K562 (cell line): ENCODE data around the gene IL23A. TPM values are rescaled to one million over a fixed set of nuclear protein-coding genes. Genes with fewer than 3 reads are reported as not detected.

Experiments used
- DMBX1 ChIP-seq: fragments of 250-450 bp; sonication (Bioruptor Pico); IDR thresholded peaks from 2 replicates; pipeline ENCODE4 v1.8.0; 2022; ENCODE audit warnings: inconsistent platforms, mild to moderate bottlenecking, moderate library complexity, borderline replicate concordance
- EWSR1 ChIP-seq: fragments of 450-650 bp; IDR thresholded peaks from 2 replicates; pipeline ENCODE4 v1.6.1; 2018; ENCODE audit warnings: borderline replicate concordance, mild to moderate bottlenecking, low read depth, moderate library complexity; ENCODE audit not compliant: partially characterized antibody
- GATA2 ChIP-seq: sonication (generic); formaldehyde crosslinking; IDR thresholded peaks from 2 replicates; pipeline ENCODE4 v1.4.0; 2020; ENCODE audit warnings: mild to moderate bottlenecking, missing genetic modification reagents
- HNRNPH1 ChIP-seq: fragments of 200-400 bp; formaldehyde crosslinking; optimal IDR thresholded peaks from 2 replicates; pipeline ENCODE3; 2017; ENCODE audit warnings: low read depth, mild to moderate bottlenecking, low read length, moderate library complexity
- ILK ChIP-seq: fragments of 450-650 bp; IDR thresholded peaks from 2 replicates; pipeline ENCODE4 v1.6.1; 2016; ENCODE audit warnings: missing genetic modification characterization, low read depth, mild to moderate bottlenecking, missing compliant biosample characterization, moderate library complexity, borderline replicate concordance
- MCM5 ChIP-seq: fragments of 450-650 bp; IDR thresholded peaks from 2 replicates; pipeline ENCODE4 v1.6.1; 2016; ENCODE audit warnings: low read depth
- NRF1 ChIP-seq, 2 experiments: fragments of 450-650 bp; IDR thresholded peaks in 1 of 2; conservative IDR thresholded peaks in 1 of 2; 2 replicates each; pipeline ENCODE4 v1.6.1; 2014; ENCODE audit warnings: mild to moderate bottlenecking in 2 of 2
- PHF8 ChIP-seq: fragments of 200-600 bp; sonication (generic); IDR thresholded peaks from 2 replicates; pipeline ENCODE4 v1.6.1; 2012; ENCODE audit warnings: mixed run types, mild to moderate bottlenecking, inconsistent platforms, low read length, moderate library complexity, borderline replicate concordance
- POLR3A ChIP-seq: IDR thresholded peaks from 2 replicates; pipeline ENCODE4 v1.6.1; 2011; ENCODE audit warnings: borderline replicate concordance, mild to moderate bottlenecking, moderate library complexity; ENCODE audit not compliant: insufficient read length, insufficient read depth; ENCODE audit errors: extremely low read depth
- SMAD2 ChIP-seq: fragments of 150-350 bp; IDR thresholded peaks from 2 replicates; pipeline ENCODE4 v1.6.1; 2014; ENCODE audit warnings: low read depth, mild to moderate bottlenecking, low read length
- SMARCB1 ChIP-seq: IDR thresholded peaks from 2 replicates; pipeline ENCODE4 v1.6.1; 2011; ENCODE audit warnings: improper control_type of control experiment, low read depth; ENCODE audit not compliant: insufficient read length
- SRSF7 ChIP-seq: fragments of 200-400 bp; formaldehyde crosslinking; optimal IDR thresholded peaks from 2 replicates; pipeline ENCODE3; 2017; ENCODE audit warnings: mild to moderate bottlenecking, low read depth, low read length
- STAT6 ChIP-seq: sonication (generic); formaldehyde crosslinking; IDR thresholded peaks from 2 replicates; pipeline ENCODE4 v1.8.1; 2023; ENCODE audit warnings: mild to moderate bottlenecking, missing genetic modification reagents
- TRIM28 ChIP-seq: fragments of 450-650 bp; IDR thresholded peaks from 2 replicates; pipeline ENCODE4 v1.6.1; 2017
- YBX1 ChIP-seq: fragments of 450-650 bp; IDR thresholded peaks from 2 replicates; pipeline ENCODE4 v1.7.1; 2016; ENCODE audit warnings: mild to moderate bottlenecking
- ZBTB1 ChIP-seq: sonication (generic); formaldehyde crosslinking; IDR thresholded peaks from 2 replicates; pipeline ENCODE4 v1.8.1; 2023; ENCODE audit warnings: missing genetic modification reagents, low read depth, mild to moderate bottlenecking, borderline replicate concordance
- ZEB2 ChIP-seq: fragments of 450-650 bp; IDR thresholded peaks from 2 replicates; pipeline ENCODE4 v1.6.1; 2016
- ZNF282 ChIP-seq: sonication (generic); formaldehyde crosslinking; IDR thresholded peaks from 2 replicates; pipeline ENCODE4 v1.8.1; 2023; ENCODE audit warnings: missing genetic modification reagents
- ZNF384 ChIP-seq: IDR thresholded peaks from 2 replicates; pipeline ENCODE4 v1.6.1; 2012; ENCODE audit warnings: low read depth, low read length, improper control_type of control experiment
- ZNF668 ChIP-seq: fragments of 250-450 bp; sonication (Bioruptor Pico); IDR thresholded peaks from 2 replicates; pipeline ENCODE4 v1.8.0; 2022; ENCODE audit warnings: mild to moderate bottlenecking, inconsistent platforms
- polyA plus RNA-seq, 8 experiments: library from polyadenylated mRNA; depleted of rRNA in 4 of 8; stranded (reverse) in 5 of 8; unstranded in 3 of 8; fragments of >200 nt; fragmentation: Nextera tagmentation in 2 of 8; fragmentation: Illumina TruSeq in 1 of 8; extraction: Ambion mirVana in 2 of 8; extraction: Trizol in 1 of 8; gene quantifications; 2 replicates each; pipeline versions ENCODE4 v1.2.1 to v1.2.3, GENCODE V29; 2011 to 2014; ENCODE audit warnings: inconsistent platforms in 1 of 8, missing spikeins in 1 of 8
- total RNA-seq, 7 experiments: library from RNA; depleted of rRNA in 6 of 7; stranded (reverse); fragments of >200 nt in 6 of 7; fragmentation: Illumina TruSeq in 2 of 7; extraction: Trizol in 2 of 7; gene quantifications; 2 replicates each; pipeline versions ENCODE4 v1.2.1 to v1.2.3, GENCODE V29; 2011 to 2021; ENCODE audit warnings: low replicate concordance in 1 of 7
- TF ChIP-seq, protein P1 (sequence below), 3 experiments: IDR thresholded peaks in 2 of 3; conservative IDR thresholded peaks in 1 of 3; 2 replicates each; pipeline ENCODE4 v1.5.1; 2011 to 2012; ENCODE audit warnings: low read length in 3 of 3, mild to moderate bottlenecking in 3 of 3, control low read depth in 2 of 3, improper control_type of control experiment in 1 of 3, inconsistent platforms in 1 of 3, low read depth in 1 of 3, mixed read lengths in 1 of 3, moderate library complexity in 1 of 3; ENCODE audit not compliant: insufficient read depth in 2 of 3
- TF ChIP-seq, protein P2 (sequence below): fragments of 250-450 bp; sonication (Bioruptor Pico); IDR thresholded peaks from 2 replicates; pipeline ENCODE4 v1.8.0; 2021; ENCODE audit warnings: moderate library complexity, mild to moderate bottlenecking, inconsistent platforms

The IL23A gene
- total and polyA plus RNA-seq, 9 of the 15 experiments (the other 6 are each of a cell fraction or from before 2014, with no cell fraction given), result 4.4 to 37.2 (median 9.6) TPM

DNA sequence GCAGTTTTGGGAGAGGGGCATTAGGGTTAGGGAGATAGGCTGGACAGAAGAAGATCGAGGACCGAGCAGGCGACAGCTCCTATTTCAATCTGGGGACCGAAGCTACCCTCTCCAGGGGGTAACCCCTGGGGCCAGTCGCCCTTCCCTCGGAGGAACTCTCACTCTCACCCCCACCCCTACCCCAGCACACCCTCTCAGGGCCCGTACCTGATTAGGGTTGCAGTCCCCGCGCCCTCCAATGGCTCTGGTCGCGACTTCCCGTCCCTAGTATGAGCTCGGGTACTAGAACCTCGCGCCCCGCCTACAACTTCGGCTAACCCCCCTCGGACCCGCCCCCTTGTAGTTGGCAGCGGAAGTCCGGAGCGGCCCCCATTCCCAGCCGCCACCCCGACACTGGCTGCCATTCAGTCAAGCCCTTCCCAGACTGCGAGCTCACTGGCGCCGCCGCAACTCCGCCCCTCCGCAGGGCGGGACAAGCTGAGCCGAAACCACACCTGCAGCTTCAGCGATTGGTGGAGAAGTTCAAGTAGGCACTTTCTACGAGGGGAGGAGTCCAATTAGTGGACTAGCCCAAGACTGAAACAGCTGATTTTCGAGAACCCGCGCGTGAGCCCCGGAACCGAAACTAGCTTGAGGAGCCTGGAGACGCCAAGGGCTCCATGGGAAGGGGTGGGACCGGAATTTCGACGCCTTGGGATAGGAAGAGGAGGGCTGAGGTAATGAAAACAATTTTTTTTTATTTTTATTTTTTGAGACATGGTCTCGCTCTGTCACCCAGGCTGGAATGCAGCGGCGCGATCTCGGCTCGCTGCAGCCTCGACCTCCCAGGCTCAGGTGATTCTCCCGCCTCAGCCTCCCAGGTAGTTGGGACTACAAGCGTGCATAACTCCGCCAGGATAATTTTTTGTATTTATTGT is 21.4 kb downstream of the IL23A start, which contains the start of gene STAT2 (continued):
- TF ChIP-seq ZBTB1 (CRISPR knock-in tag), result no peak
- no peak for TF ChIP-seq ILK
- no peak for TF ChIP-seq EWSR1
- no peak for TF ChIP-seq TRIM28
- peak; percentile 65; the same call in 1 of the 2 replicates for TF ChIP-seq PHF8
- TF ChIP-seq, protein P1, sequence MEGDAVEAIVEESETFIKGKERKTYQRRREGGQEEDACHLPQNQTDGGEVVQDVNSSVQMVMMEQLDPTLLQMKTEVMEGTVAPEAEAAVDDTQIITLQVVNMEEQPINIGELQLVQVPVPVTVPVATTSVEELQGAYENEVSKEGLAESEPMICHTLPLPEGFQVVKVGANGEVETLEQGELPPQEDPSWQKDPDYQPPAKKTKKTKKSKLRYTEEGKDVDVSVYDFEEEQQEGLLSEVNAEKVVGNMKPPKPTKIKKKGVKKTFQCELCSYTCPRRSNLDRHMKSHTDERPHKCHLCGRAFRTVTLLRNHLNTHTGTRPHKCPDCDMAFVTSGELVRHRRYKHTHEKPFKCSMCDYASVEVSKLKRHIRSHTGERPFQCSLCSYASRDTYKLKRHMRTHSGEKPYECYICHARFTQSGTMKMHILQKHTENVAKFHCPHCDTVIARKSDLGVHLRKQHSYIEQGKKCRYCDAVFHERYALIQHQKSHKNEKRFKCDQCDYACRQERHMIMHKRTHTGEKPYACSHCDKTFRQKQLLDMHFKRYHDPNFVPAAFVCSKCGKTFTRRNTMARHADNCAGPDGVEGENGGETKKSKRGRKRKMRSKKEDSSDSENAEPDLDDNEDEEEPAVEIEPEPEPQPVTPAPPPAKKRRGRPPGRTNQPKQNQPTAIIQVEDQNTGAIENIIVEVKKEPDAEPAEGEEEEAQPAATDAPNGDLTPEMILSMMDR (IDR thresholded peaks at IDR 0.05 in 2 of 3, conservative IDR thresholded peaks at IDR 0.05 in 1 of 3; ENCODE audit: insufficient read depth in 2 of 3, low read depth in 1 of 3, low read length in 3 of 3), result peak in 1 of 3 experiments; percentile 19; a peak in 1 of 6 replicates
- no peak for TF ChIP-seq DMBX1 (CRISPR knock-in tag)
- TF ChIP-seq ZNF384, result peak; percentile 78
- no peak for TF ChIP-seq YBX1
- no peak for TF ChIP-seq ZNF282 (CRISPR knock-in tag)
- no peak; the same call in 1 of the 2 replicates for TF ChIP-seq ZEB2
- no peak for TF ChIP-seq ZNF668
- TF ChIP-seq HNRNPH1, result no peak
- no peak for TF ChIP-seq SMARCB1
- TF ChIP-seq, protein P2, sequence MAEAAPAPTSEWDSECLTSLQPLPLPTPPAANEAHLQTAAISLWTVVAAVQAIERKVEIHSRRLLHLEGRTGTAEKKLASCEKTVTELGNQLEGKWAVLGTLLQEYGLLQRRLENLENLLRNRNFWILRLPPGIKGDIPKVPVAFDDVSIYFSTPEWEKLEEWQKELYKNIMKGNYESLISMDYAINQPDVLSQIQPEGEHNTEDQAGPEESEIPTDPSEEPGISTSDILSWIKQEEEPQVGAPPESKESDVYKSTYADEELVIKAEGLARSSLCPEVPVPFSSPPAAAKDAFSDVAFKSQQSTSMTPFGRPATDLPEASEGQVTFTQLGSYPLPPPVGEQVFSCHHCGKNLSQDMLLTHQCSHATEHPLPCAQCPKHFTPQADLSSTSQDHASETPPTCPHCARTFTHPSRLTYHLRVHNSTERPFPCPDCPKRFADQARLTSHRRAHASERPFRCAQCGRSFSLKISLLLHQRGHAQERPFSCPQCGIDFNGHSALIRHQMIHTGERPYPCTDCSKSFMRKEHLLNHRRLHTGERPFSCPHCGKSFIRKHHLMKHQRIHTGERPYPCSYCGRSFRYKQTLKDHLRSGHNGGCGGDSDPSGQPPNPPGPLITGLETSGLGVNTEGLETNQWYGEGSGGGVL (CRISPR knock-in tag), result no peak
- TF ChIP-seq GATA2 (CRISPR knock-in tag), result no peak
- no peak for TF ChIP-seq SMAD2
- no peak for TF ChIP-seq SRSF7
- TF ChIP-seq NRF1 (conservative IDR thresholded peaks at IDR 0.05 in 1 of 2, IDR thresholded peaks at IDR 0.05 in 1 of 2), result peak; percentile 91 to 93
- no peak for TF ChIP-seq POLR3A
- no peak for TF ChIP-seq MCM5
- TF ChIP-seq STAT6 (CRISPR knock-in tag), result no peak; the same call in 1 of the 2 replicates
